GM12878 (cell line): ENCODE measurements around the gene RRBP1. TPM values are rescaled to one million over a fixed set of nuclear protein-coding genes. Genes with fewer than 3 reads are reported as not detected.

Experiments
- ATAC-seq: fragments of 200-7000 bp; cut with Tn5 transposase; 3 replicates; pipeline ENCODE4 v1.9.1; 2020; ENCODE audit warnings: mild to moderate bottlenecking, moderate library complexity
- BruUV-seq: library from RNA; stranded (reverse); fragments of 400-500 nt; replicated peaks from 2 replicates; lab custom pipeline; 2021; lab: Mats Ljungman, UMichigan
- CTCF ChIA-PET: fragments of 300-600 bp; sonication (Branson Sonifier 250); formaldehyde crosslinking; extraction: SDS; loops from one replicate; lab custom pipeline; 2021; ENCODE audit warnings: inconsistent platforms; lab: Yijun Ruan, JAX
- POLR2A ChIA-PET: fragments of 350-600 bp; formaldehyde crosslinking; extraction: SDS; loops from one replicate; lab custom pipeline; 2021; ENCODE audit warnings: inconsistent platforms; lab: Charles Lee
- RAD21 ChIA-PET: fragments of 300-600 bp; sonication (Branson Sonifier 250); formaldehyde crosslinking; loops from one replicate; lab custom pipeline; 2023; ENCODE audit warnings: antibody characterized with exemption; ENCODE audit not compliant: unreplicated experiment; lab: Charles Lee
- SMC1A ChIA-PET: fragments of 300-600 bp; sonication (Branson Sonifier 250); formaldehyde crosslinking; loops from one replicate; lab custom pipeline; 2023; ENCODE audit not compliant: unreplicated experiment, uncharacterized antibody; lab: Charles Lee
- DNase-seq: peaks from one replicate; pipeline ENCODE4 v3.0.0-alpha.2; 2011; ENCODE audit warnings: low read depth, low spot score
- FAIRE-seq: peaks from 3 replicates; lab custom pipeline; 2011; peaks lifted over from hg19 to GRCh38; lab: Jason Lieb, UNC
- H2AFZ ChIP-seq: 2 replicates; pipeline ENCODE4 v1.6.0; 2011; ENCODE audit warnings: low read depth, low read length, control low read depth; ENCODE audit not compliant: control insufficient read depth
- H3K27ac ChIP-seq: 2 replicates; pipeline ENCODE4 v1.5.1; 2011; ENCODE audit warnings: control low read depth; ENCODE audit not compliant: control insufficient read depth, insufficient read depth
- H3K27me3 ChIP-seq, 2 experiments: replicated peaks in 1 of 2; 2 replicates each; pipeline versions ENCODE4 v1.6.0 to v1.6.1; 2011; ENCODE audit warnings: low read length in 1 of 2; ENCODE audit not compliant: control insufficient read depth in 2 of 2, insufficient read depth in 2 of 2
- H3K36me3 ChIP-seq, 2 experiments: 2 replicates each; pipeline ENCODE4 v1.5.1; 2011; ENCODE audit warnings: low read length in 1 of 2; ENCODE audit not compliant: control insufficient read depth in 2 of 2, insufficient read depth in 2 of 2
- H3K4me1 ChIP-seq: 2 replicates; pipeline ENCODE4 v1.6.1; 2011; ENCODE audit warnings: mild to moderate bottlenecking, low read length, moderate library complexity, mixed read lengths; ENCODE audit not compliant: control insufficient read depth, insufficient read depth
- H3K4me2 ChIP-seq: 2 replicates; pipeline ENCODE4 v1.6.0; 2011; ENCODE audit warnings: control low read depth; ENCODE audit not compliant: control insufficient read depth, insufficient read depth
- H3K4me3 ChIP-seq: fragments of 200-600 bp; sonication (generic); 2 replicates; pipeline ENCODE4 v1.5.1; 2016
- H3K79me2 ChIP-seq: 2 replicates; pipeline ENCODE4 v1.6.0; 2011; ENCODE audit warnings: low read length; ENCODE audit not compliant: control insufficient read depth, insufficient read depth
- H3K9ac ChIP-seq: 2 replicates; pipeline ENCODE4 v1.8.0; 2011; ENCODE audit warnings: low read length, control low read depth, mixed read lengths; ENCODE audit not compliant: control insufficient read depth, insufficient read depth
- H3K9me3 ChIP-seq: replicated peaks from 3 replicates; pipeline ENCODE4 v1.5.1; 2011; ENCODE audit warnings: mild to moderate bottlenecking, low read length; ENCODE audit not compliant: control insufficient read depth, insufficient read depth
- H4K20me1 ChIP-seq: 2 replicates; pipeline ENCODE4 v1.6.0; 2011; ENCODE audit not compliant: control insufficient read depth, insufficient read depth
- ATF3 ChIP-seq: IDR thresholded peaks from 2 replicates; pipeline ENCODE4 v1.6.1; 2011; ENCODE audit warnings: low read depth, mild to moderate bottlenecking, low read length, moderate library complexity, borderline replicate concordance; ENCODE audit errors: extremely low read depth
- MTA3 ChIP-seq: IDR thresholded peaks from 2 replicates; pipeline ENCODE4 v1.6.1; 2012; ENCODE audit warnings: low read length, inconsistent platforms, borderline replicate concordance
- NFXL1 ChIP-seq: fragments of 450-650 bp; IDR thresholded peaks from 2 replicates; pipeline ENCODE4 v1.6.1; 2017; ENCODE audit warnings: antibody characterized with exemption, mild to moderate bottlenecking, borderline replicate concordance
- PAX5 ChIP-seq: IDR thresholded peaks from 2 replicates; pipeline ENCODE4 v1.6.1; 2011; ENCODE audit warnings: low read depth, low read length, borderline replicate concordance
- RCOR1 ChIP-seq: conservative IDR thresholded peaks from 2 replicates; pipeline ENCODE4 v1.6.1; 2012; ENCODE audit warnings: low read depth, low read length, improper control_type of control experiment
- RELA ChIP-seq: fragments of 450-650 bp; IDR thresholded peaks from 2 replicates; pipeline ENCODE4 v1.8.0; 2014; ENCODE audit warnings: borderline replicate concordance; ENCODE audit not compliant: partially characterized antibody
- SREBF2 ChIP-seq: IDR thresholded peaks from 2 replicates; pipeline ENCODE4 v1.6.1; 2012; ENCODE audit warnings: mild to moderate bottlenecking, low read length
- YY1 ChIP-seq: IDR thresholded peaks from 2 replicates; pipeline ENCODE4 v1.6.1; 2011; ENCODE audit warnings: low read depth, mild to moderate bottlenecking, low read length
- ZBTB40 ChIP-seq: fragments of 450-650 bp; IDR thresholded peaks from 2 replicates; pipeline ENCODE4 v1.6.1; 2016; ENCODE audit warnings: mild to moderate bottlenecking, moderate library complexity, borderline replicate concordance
- WGBS: methylation state at CpG from one replicate; pipeline ENCODE4 v1.1.6; 2016; ENCODE audit warnings: low lambda C conversion rate; ENCODE audit not compliant: insufficient replicate concordance, insufficient coverage; ENCODE audit errors: missing lambda C conversion rate; 5-methylcytosine and 5-hydroxymethylcytosine counted together
- in situ Hi-C: fragments of 300-500 bp; cut with MboI; formaldehyde crosslinking; loops from 9 replicates; pipeline ENCODE4 v1.14.3; 2018; ENCODE audit warnings: mixed read lengths
- intact Hi-C: fragments of 100-400 bp; cut with micrococcal nuclease; formaldehyde crosslinking; loops from one replicate; pipeline ENCODE4 v1.14.2; 2022; ENCODE audit not compliant: unreplicated experiment
- polyA plus RNA-seq, 11 experiments: library from polyadenylated mRNA; depleted of rRNA in 4 of 11; unstranded in 6 of 11; stranded (reverse) in 5 of 11; fragments of >200 nt; fragmentation: Nextera tagmentation in 4 of 11; fragmentation: Illumina TruSeq in 1 of 11; extraction: Ambion mirVana in 4 of 11; extraction: Trizol in 1 of 11; gene quantifications; 1 replicate in 1 of 11; 2 replicates in 10 of 11; pipeline versions ENCODE4 v1.2.1 to v1.2.3, GENCODE V29; 2011 to 2016; ENCODE audit warnings: inconsistent platforms in 2 of 11, missing spikeins in 2 of 11, low read depth in 1 of 11
- total RNA-seq, 4 experiments: library from RNA; depleted of rRNA in 3 of 4; stranded (reverse); fragments of >200 nt in 3 of 4; fragmentation: Illumina TruSeq in 1 of 4; extraction: Trizol in 1 of 4; gene quantifications; 2 replicates each; pipeline versions ENCODE4 v1.2.1 to v1.2.3, GENCODE V29; 2013 to 2021
- TF ChIP-seq, protein P1 (sequence below): fragments of 450-650 bp; conservative IDR thresholded peaks from 2 replicates; pipeline ENCODE4 v1.6.1; 2017; ENCODE audit warnings: mild to moderate bottlenecking, moderate library complexity

The RRBP1 gene
- total and polyA plus RNA-seq, 10 of the 15 experiments (the other 5 are each of a cell fraction or from before 2014, with no cell fraction given) = 1.2 to 57.4 (median 24.6) TPM

DNA sequence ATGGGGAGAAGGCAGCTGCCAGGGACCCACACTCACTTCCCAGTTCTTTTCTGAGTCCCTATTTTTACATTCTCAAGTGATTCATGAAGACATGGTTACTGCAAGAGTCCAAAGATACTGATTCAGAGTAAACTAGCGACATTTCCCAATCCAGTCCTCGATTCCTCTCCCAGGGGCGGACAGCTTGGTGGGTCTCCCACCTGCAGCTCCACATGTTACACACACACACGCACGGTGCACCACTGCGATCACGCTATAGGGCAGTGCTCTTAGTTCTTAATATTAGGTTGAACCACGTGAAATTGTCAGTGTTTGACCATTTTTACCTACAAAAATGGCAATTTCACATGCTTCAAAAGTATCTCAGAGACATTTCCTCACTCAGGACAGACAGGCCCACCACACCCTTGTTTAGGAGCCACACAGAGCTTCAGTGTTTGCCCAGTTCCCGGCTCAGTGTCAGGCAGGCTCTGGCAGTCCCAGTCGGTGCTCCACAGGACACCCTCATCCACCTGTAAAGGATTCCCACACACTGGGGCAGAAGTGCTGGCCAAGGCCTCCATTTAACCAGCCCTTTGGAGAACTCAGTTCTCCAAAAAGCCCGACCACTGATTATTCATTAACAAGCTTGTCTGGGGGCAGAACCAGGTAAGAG, 51.8 kb downstream of the RRBP1 start:
- Histone ChIP-seq H3K79me2 (no peaks in the 10 kb centered on the region), H4K20me1 (no peaks in the 10 kb centered on the region), H3K27ac (no peak overlapping the region), H3K27me3 (no peaks in the 10 kb centered on the region), H3K9ac (no peak overlapping the region), H3K36me3 (peaks cover 17 to 19% of the 10 kb centered on the region in 2 experiments), H2AFZ (no peak overlapping the region), H3K4me3 (no peak overlapping the region), H3K4me2 (no peak overlapping the region), H3K4me1 (no peaks in the 10 kb centered on the region), H3K9me3 (no peaks in the 10 kb centered on the region)
- FAIRE-seq (no peak), ATAC-seq (no peak), DNase-seq (no peak)
- intact Hi-C loops (no loop called here), in situ Hi-C loops (no loop called here)
- 90% methylated on average over 11 of the region's 11 CpGs for WGBS
- RAD21 ChIA-PET = no interaction called here
- no peak for TF ChIP-seq RELA
- TF ChIP-seq SREBF2 = no peak
- TF ChIP-seq MTA3 = no peak
- POLR2A ChIA-PET = no interaction called here
- CTCF ChIA-PET = interaction anchor here (1.4 kb wide), 1 partner anchor 52 kb away, joined by 3 read pairs; no protein-coding TSS in a partner anchor
- BruUV-seq = no TSS peak
- SMC1A ChIA-PET = no interaction called here

DNA sequence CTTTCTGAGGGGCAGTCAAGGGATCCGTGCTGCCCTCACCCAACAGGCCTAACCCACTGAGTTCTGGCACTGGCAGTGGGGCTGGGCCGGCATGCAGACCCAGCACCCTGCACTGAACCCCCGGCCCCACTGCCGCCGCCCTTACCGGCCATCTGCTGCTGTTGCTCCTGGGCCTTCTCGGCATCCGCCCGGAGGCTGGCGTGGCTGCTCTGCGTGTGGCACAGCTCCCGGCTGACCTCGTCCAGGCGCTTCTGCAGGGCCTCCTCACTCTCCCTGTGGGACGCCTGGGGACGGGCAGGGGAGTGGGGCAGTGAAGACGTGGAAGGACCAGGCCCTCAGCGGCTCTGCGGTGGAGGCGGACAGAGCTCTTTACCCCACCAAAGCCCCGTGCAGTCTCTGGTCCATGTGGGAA, 52.4 kb downstream of the RRBP1 start:
- in situ Hi-C loops (no loop called here), intact Hi-C loops (no loop called here)
- WGBS = 99% methylated on average over 21 of the region's 21 CpGs
- ChIA-PET SMC1A (no interaction called here), CTCF (interaction anchor here (1.4 kb wide), 1 partner anchor 53 kb away, joined by 3 read pairs; no protein-coding TSS in a partner anchor), POLR2A (interaction anchor here (0.5 kb wide), 1 partner anchor 344 kb away, joined by 5 read pairs; no protein-coding TSS in a partner anchor), RAD21 (no interaction called here)
- no peaks in the 10 kb centered on the region for H3K4me1 ChIP-seq
- no peak overlapping the region for H3K4me2 ChIP-seq
- BruUV-seq = no TSS peak
- no peaks in the 10 kb centered on the region for H3K27me3 ChIP-seq
- peaks cover 18% of the 10 kb centered on the region in 2 experiments for H3K36me3 ChIP-seq
- no peaks in the 10 kb centered on the region for H4K20me1 ChIP-seq
- no peak overlapping the region for H3K9ac ChIP-seq
- H3K4me3 ChIP-seq = no peak overlapping the region
- FAIRE-seq (no peak), ATAC-seq (no peak), DNase-seq (no peak)
- no peaks in the 10 kb centered on the region for H3K9me3 ChIP-seq
- H2AFZ ChIP-seq = no peak overlapping the region
- no peak overlapping the region for H3K27ac ChIP-seq
- H3K79me2 ChIP-seq = no peaks in the 10 kb centered on the region
- no peak for TF ChIP-seq ATF3
- TF ChIP-seq, protein P1, sequence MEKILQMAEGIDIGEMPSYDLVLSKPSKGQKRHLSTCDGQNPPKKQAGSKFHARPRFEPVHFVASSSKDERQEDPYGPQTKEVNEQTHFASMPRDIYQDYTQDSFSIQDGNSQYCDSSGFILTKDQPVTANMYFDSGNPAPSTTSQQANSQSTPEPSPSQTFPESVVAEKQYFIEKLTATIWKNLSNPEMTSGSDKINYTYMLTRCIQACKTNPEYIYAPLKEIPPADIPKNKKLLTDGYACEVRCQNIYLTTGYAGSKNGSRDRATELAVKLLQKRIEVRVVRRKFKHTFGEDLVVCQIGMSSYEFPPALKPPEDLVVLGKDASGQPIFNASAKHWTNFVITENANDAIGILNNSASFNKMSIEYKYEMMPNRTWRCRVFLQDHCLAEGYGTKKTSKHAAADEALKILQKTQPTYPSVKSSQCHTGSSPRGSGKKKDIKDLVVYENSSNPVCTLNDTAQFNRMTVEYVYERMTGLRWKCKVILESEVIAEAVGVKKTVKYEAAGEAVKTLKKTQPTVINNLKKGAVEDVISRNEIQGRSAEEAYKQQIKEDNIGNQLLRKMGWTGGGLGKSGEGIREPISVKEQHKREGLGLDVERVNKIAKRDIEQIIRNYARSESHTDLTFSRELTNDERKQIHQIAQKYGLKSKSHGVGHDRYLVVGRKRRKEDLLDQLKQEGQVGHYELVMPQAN = no peak
- TF ChIP-seq PAX5 = no peak
- no peak for TF ChIP-seq NFXL1
- TF ChIP-seq RCOR1 = no peak
- TF ChIP-seq YY1 = no peak
- TF ChIP-seq ZBTB40 = no peak
